ENCODE measurements around the gene TFDP2. TPM values are rescaled to one million over a fixed set of nuclear protein-coding genes. Genes with fewer than 3 reads are reported as not detected.

Gene TFDP2
- total and polyA plus RNA-seq, 2 of the 8 experiments (the other 6 are each of a cell fraction or from before 2014, with no cell fraction given): 41.1 to 119 TPM

Small RNA genes within 50 kb of the gene (small RNA-seq; reads per million reads assigned to genes)
- gene RNU6-425P (ENCODE audit: insufficient read depth) (not detected), gene RNU6-509P (ENCODE audit: insufficient read depth) (not detected)

Other genes with a start within 250 kb of the TFDP2 start
- gene GK5, start 76.0 kb upstream of the TFDP2 start, total RNA-seq (2021; fragmentation: NEBNext Ultra II Directional; extraction: Animal tissue kit (Norgen Biotek cat#: 25700)): 12.2 and 12.4 TPM in 2 replicates
- gene GK5, start 76.0 kb upstream of the TFDP2 start, polyA plus RNA-seq (2011; rRNA removed): 2.3 and 2.5 TPM in 2 replicates

Measured in H1 (cell line).